Central memory CD8-positive, alpha-beta T cell (primary cell): ENCODE data around the gene CSNK1G1.

Experiments used
- ATAC-seq: fragments of 150-1000 bp; cut with Tn5 transposase; replicated peaks from 2 replicates; pipeline ENCODE4 v1.10.0; 2022; ENCODE audit warnings: mild to moderate bottlenecking, moderate FRiP score, moderate number of reproducible peaks; ENCODE audit not compliant: poor library complexity, severe bottlenecking; ENCODE audit errors: extremely low read depth
- DNase-seq, 2 donors: peaks; one replicate each; pipeline ENCODE4 v3.0.0; 2021; ENCODE audit warnings: low spot score in 2 of 2
- H3K27ac Mint-ChIP-seq: one replicate; pipeline ENCODE4 v1.8.0; 2022; ENCODE audit warnings: low read depth, mild to moderate bottlenecking, moderate library complexity, mixed read lengths
- H3K27me3 Mint-ChIP-seq: one replicate; pipeline ENCODE4 v1.8.0; 2022; ENCODE audit warnings: mixed read lengths
- H3K36me3 Mint-ChIP-seq: one replicate; pipeline ENCODE4 v1.8.0; 2022; ENCODE audit warnings: mild to moderate bottlenecking, moderate library complexity, mixed read lengths; ENCODE audit not compliant: insufficient read depth
- H3K4me1 Mint-ChIP-seq: one replicate; pipeline ENCODE4 v1.8.0; 2022; ENCODE audit warnings: mixed read lengths
- H3K4me3 Mint-ChIP-seq: one replicate; pipeline ENCODE4 v1.8.0; 2022; ENCODE audit warnings: mild to moderate bottlenecking, moderate library complexity, mixed read lengths
- H3K9me3 Mint-ChIP-seq: one replicate; pipeline ENCODE4 v1.8.0; 2022; ENCODE audit warnings: mixed read lengths

Gene CSNK1G1

GRCh38 chr15:64161688-64162477 is 194.1 kb downstream of the CSNK1G1 start:
- no peaks in the 10 kb centered on the region for H3K27me3 Mint-ChIP-seq
- DNase-seq (no peak), ATAC-seq (no peak)
- peak overlapping the region; percentile 87 for H3K27ac Mint-ChIP-seq
- peak overlapping the region; percentile 78 for H3K4me3 Mint-ChIP-seq
- no peaks in the 10 kb centered on the region for H3K9me3 Mint-ChIP-seq
- peaks cover 44% of the 10 kb centered on the region for H3K36me3 Mint-ChIP-seq
- peaks cover 32% of the 10 kb centered on the region for H3K4me1 Mint-ChIP-seq

GRCh38 chr15:64158363-64159134 is 197.4 kb downstream of the CSNK1G1 start:
- peak overlapping the region; percentile 71 for H3K27ac Mint-ChIP-seq
- no peak overlapping the region for H3K4me3 Mint-ChIP-seq
- H3K4me1 Mint-ChIP-seq, result peaks cover 42% of the 10 kb centered on the region
- H3K36me3 Mint-ChIP-seq, result peaks cover 67% of the 10 kb centered on the region
- H3K27me3 Mint-ChIP-seq, result peaks cover 4% of the 10 kb centered on the region
- DNase-seq (no peak), ATAC-seq (no peak)
- H3K9me3 Mint-ChIP-seq, result no peaks in the 10 kb centered on the region

- peaks cover 49% of the 10 kb centered on the region for H3K4me1 Mint-ChIP-seq
- ATAC-seq (no peak), DNase-seq (no peak)
- no peaks in the 10 kb centered on the region for H3K9me3 Mint-ChIP-seq
- no peak overlapping the region for H3K4me3 Mint-ChIP-seq
- peaks cover 67% of the 10 kb centered on the region for H3K36me3 Mint-ChIP-seq
- H3K27ac Mint-ChIP-seq, result no peak overlapping the region
- peaks cover 10% of the 10 kb centered on the region for H3K27me3 Mint-ChIP-seq
These were observed 198.3 kb downstream of the CSNK1G1 start for GRCh38 chr15:64157599-64158125.

GRCh38 chr15:64156652-64157331 is 199.2 kb downstream of the CSNK1G1 start:
- ATAC-seq, result no peak
- Mint-ChIP-seq H3K27me3 (peaks cover 10% of the 10 kb centered on the region), H3K9me3 (no peaks in the 10 kb centered on the region), H3K4me1 (peaks cover 46% of the 10 kb centered on the region), H3K4me3 (no peak overlapping the region), H3K36me3 (peaks cover 63% of the 10 kb centered on the region), H3K27ac (peak overlapping the region; percentile 71)
- no peak for DNase-seq

- ATAC-seq (no peak), DNase-seq (no peak)
- Mint-ChIP-seq H3K4me1 (peaks cover 46% of the 10 kb centered on the region), H3K36me3 (peaks cover 59% of the 10 kb centered on the region), H3K27ac (peak overlapping the region; percentile 77), H3K27me3 (peaks cover 13% of the 10 kb centered on the region), H3K9me3 (no peaks in the 10 kb centered on the region), H3K4me3 (no peak overlapping the region)
These were observed 199.9 kb downstream of the CSNK1G1 start for GRCh38 chr15:64155802-64156651.

GRCh38 chr15:64153480-64154367 is 202.2 kb downstream of the CSNK1G1 start:
- Mint-ChIP-seq H3K4me1 (peaks cover 48% of the 10 kb centered on the region), H3K27me3 (peaks cover 19% of the 10 kb centered on the region), H3K9me3 (no peaks in the 10 kb centered on the region), H3K4me3 (peak overlapping the region; percentile 72), H3K27ac (peak overlapping the region; percentile 76), H3K36me3 (peaks cover 46% of the 10 kb centered on the region)
- peak; percentile 86 to 94 for DNase-seq
- peak; percentile 93 for ATAC-seq

GRCh38 chr15:64152507-64153387 is 203.2 kb downstream of the CSNK1G1 start:
- Mint-ChIP-seq H3K4me1 (peaks cover 38% of the 10 kb centered on the region), H3K27ac (no peak overlapping the region), H3K27me3 (peaks cover 19% of the 10 kb centered on the region), H3K9me3 (no peaks in the 10 kb centered on the region), H3K36me3 (peaks cover 37% of the 10 kb centered on the region), H3K4me3 (peak overlapping the region; percentile 72)
- no peak for DNase-seq
- no peak for ATAC-seq

- no peak within 1 kb of the TSS for H3K27ac Mint-ChIP-seq
- peak within 1 kb of the TSS; percentile 80 for H3K4me3 Mint-ChIP-seq
These were observed 204.1 kb downstream of the CSNK1G1 start, which contains the start of gene SNX22 for GRCh38 chr15:64151727-64152506. SNX22 (plus strand) TSS chr15:64151731; CDS start chr15:64151776, 45 bp downstream.

GRCh38 chr15:64149893-64150578 is 205.9 kb downstream of the CSNK1G1 start:
- H3K4me3 Mint-ChIP-seq, result peak overlapping the region; percentile 44
- H3K4me1 Mint-ChIP-seq, result peaks cover 32% of the 10 kb centered on the region

More at GRCh38 chr15:64151727-64152506, 204.1 kb downstream of the CSNK1G1 start, which contains the start of gene SNX22:
- H3K36me3 Mint-ChIP-seq, result peaks cover 30% of the 10 kb centered on the region
- H3K9me3 Mint-ChIP-seq, result no peaks in the 10 kb centered on the region
- peaks cover 38% of the 10 kb centered on the region for H3K4me1 Mint-ChIP-seq
- ATAC-seq (peak; percentile 33), DNase-seq (no peak)
- H3K27me3 Mint-ChIP-seq, result peaks cover 19% of the 10 kb centered on the region

More at GRCh38 chr15:64149893-64150578, 205.9 kb downstream of the CSNK1G1 start:
- Mint-ChIP-seq H3K36me3 (peaks cover 15% of the 10 kb centered on the region), H3K9me3 (no peaks in the 10 kb centered on the region), H3K27me3 (peaks cover 19% of the 10 kb centered on the region), H3K27ac (no peak overlapping the region)
- no peak for DNase-seq
- no peak for ATAC-seq
